Stimulated activated CD8-positive, alpha-beta memory T cell treated with anti-CD3 and anti-CD28 coated beads, Interleukin-4, amount 100 ng/mL, for 24 hours (primary cell): Measurements from ENCODE around the gene ALOX12.

ENCODE experiments used
- DNase-seq: peaks from one replicate; pipeline ENCODE4 v3.0.0-alpha.2; 2020; ENCODE audit warnings: low read depth

Gene ALOX12

GRCh38 chr17:7022781-7023571 is 27.1 kb downstream of the ALOX12 start, which contains the start of gene BCL6B:
TSS of gene BCL6B (plus strand) at chr17:7023050. CDS start at chr17:7023672, 622 bp downstream.
- no peak for DNase-seq

- DNase-seq, result peak; percentile 95
These were observed 27.9 kb downstream of the ALOX12 start for GRCh38 chr17:7023576-7024401.

- DNase-seq, result no peak
These were observed 28.5 kb downstream of the ALOX12 start for GRCh38 chr17:7024402-7024785.

DNA sequence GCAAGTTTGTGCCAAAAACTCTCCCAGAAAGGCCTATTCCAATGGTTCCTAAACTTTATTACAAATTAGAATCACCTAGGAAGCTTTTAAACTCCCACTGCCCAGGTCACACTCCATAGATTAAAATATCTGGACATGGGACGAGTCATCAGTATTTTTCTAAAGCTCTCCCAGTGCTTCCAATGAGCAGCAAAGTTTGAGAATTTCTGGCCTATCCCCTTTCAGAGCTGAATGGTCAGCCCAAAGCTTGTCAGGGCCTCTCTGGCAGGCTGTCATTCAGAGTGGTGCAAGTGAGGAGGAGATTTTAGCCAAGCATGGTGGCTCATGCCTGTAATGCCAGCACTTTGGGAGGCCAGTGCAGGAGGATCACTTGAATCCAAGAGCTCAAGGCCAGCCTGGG is 29.4 kb downstream of the ALOX12 start:
- no peak for DNase-seq

- DNase-seq, result no peak
These were observed 30.7 kb downstream of the ALOX12 start for GRCh38 chr17:7026471-7027115.

GRCh38 chr17:7027335-7027734 is 31.5 kb downstream of the ALOX12 start:
- no peak for DNase-seq

- no peak for DNase-seq
These were observed 33.2 kb downstream of the ALOX12 start for GRCh38 chr17:7029096-7029495.

- no peak for DNase-seq
These were observed 33.8 kb downstream of the ALOX12 start for GRCh38 chr17:7029659-7030058.

DNA sequence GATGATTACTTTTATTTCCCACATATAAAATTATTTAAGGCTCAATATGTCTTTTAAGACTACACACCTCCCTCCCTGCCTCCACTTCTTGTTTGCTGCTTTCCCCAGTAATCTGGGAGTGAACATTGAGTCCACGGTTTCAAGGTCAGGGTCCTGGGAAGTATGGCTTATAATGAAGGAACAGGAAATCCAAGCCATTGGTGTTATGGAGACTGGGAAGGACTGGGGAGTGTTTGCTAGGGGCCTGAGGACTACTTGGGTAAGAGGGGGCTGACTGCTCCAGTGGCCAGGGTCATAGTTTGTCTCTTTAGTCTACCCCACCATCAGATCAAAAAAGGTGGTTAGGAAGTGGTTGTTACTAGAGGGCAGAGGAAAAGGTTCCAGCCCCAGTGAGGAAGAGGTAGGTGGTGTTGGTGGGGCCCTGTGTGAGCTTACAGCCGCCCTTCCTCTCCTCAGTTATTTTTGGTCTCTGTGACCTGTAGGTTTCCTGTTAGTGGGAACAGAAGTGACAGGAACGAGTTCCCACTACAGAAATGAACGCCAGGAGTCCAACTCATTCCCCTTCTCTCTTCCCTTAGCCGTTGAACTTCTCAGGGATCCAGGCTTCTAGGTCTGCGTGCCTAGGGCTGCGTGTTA is 39.2 kb downstream of the ALOX12 start:
- no peak for DNase-seq

DNA sequence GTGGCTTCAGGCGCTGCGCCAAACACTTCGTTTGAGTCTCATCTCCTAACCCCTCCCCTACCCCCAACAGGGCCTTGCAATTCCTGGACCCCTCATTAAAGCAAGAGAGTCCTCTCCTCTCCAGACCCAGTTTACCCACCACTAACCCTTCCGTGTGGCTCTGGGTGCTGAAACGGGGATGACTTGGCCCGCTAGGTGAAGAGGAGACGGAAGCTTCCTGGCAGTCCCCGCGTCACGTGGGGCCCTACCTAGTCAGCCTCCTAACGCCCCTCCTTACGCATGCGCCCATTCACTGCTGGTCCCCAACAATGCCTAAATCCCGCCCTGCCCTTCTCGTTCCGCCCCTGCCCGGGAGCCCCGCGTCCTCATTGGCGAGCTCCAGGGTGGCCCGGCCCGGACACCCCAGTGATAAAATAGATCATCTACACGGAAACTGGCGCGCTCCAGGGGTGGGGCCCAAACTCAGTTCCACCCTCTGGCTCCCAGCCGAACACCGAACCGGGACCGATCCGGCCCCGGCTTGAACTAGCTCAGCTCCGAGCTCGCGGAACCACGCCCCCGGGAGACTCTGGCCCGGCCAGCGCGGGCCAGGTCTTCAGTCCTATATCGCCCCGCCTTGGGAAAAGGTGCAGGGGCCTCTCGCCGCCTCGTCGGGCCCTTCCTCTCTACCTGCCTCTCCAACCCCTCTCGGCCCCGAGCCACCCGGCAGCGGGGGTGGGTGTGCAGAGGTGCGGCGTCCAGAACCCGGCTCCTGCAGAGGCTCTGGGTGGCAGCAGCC is 39.9 kb downstream of the ALOX12 start, which contains the start of gene SLC16A13:
TSS of gene SLC16A13 (plus strand) at position 425 of the 778 bp plus-strand sequence. CDS start 368 bp downstream, outside the sequence.
- DNase-seq, result peak; percentile 96

GRCh38 chr17:7038025-7038862 is 42.4 kb downstream of the ALOX12 start:
- DNase-seq, result no peak

GRCh38 chr17:7039832-7040231 is 44.0 kb downstream of the ALOX12 start:
- no peak for DNase-seq

DNA sequence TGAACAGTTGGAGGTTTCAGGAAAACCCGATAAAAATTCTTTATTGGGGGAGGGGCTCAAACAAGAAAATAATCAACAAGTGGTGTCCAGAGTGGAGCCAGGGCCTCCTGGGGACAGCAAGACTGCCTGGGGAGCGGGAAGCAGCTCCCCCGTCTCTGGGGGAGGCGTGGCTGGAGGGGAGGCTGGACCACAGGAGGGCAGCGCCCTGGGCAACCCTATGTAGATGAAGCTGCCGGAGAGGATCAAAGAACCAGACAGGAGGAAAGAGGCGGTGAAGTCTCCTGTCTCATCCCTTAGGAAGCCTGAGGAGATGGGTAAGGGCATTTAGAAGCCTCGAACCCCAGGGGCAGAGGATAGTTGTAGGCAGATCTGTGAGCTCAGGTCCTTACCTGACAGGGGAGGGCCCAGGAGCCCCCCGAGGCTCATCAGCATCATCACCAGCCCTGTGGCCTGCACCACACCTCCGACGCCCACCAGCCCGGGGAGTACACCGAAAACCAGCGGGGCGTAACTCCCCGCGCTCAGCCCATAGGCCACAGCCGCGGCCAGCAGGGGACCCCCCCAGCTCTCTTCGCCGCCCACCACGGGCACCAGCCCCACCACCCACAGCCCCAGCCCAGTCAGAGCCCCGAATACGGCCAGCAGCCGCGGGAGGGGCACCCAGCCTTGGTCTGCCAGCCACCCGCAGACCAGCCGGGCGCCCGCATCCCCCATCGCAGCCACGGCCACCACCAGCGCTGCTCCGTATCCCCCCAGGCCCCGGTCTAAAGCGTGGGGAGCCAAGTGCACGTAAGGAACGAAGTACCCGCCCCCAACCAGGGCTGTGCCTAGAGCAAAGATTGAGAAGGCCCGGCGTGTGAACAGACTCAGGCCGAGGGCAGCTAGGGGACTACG is 46.0 kb downstream of the ALOX12 start:
- no peak for DNase-seq

- no peak for DNase-seq
These were observed 46.8 kb downstream of the ALOX12 start for GRCh38 chr17:7042501-7043181.

GRCh38 chr17:7043182-7043496 is 47.3 kb downstream of the ALOX12 start:
- no peak for DNase-seq

- DNase-seq, result no peak
These were observed 47.8 kb downstream of the ALOX12 start, which contains the start of gene SLC16A11 for GRCh38 chr17:7043497-7044198. TSS of gene SLC16A11 (minus strand) at chr17:7044092. CDS start at chr17:7043513, 579 bp downstream.

GRCh38 chr17:7045492-7046126 is 49.8 kb downstream of the ALOX12 start:
- no peak for DNase-seq
